ENCODE data around the gene ARPC4.

ARPC4 gene

GRCh38 chr3:9834520-9835380, 41.9 kb downstream of the ARPC4 start:
- TF ChIP-seq GATA3 (IDR thresholded peaks at IDR 0.05; ENCODE audit: low read depth, low read length) (no peak), GATA2 (IDR thresholded peaks at IDR 0.05; ENCODE audit: low read depth, low read length) (no peak)

GRCh38 chr3:9837701-9838582, 45.1 kb downstream of the ARPC4 start:
- no peak for TF ChIP-seq GATA3 (IDR thresholded peaks at IDR 0.05; ENCODE audit: low read depth, low read length)
- TF ChIP-seq GATA2 (IDR thresholded peaks at IDR 0.05; ENCODE audit: low read depth, low read length): no peak

DNA sequence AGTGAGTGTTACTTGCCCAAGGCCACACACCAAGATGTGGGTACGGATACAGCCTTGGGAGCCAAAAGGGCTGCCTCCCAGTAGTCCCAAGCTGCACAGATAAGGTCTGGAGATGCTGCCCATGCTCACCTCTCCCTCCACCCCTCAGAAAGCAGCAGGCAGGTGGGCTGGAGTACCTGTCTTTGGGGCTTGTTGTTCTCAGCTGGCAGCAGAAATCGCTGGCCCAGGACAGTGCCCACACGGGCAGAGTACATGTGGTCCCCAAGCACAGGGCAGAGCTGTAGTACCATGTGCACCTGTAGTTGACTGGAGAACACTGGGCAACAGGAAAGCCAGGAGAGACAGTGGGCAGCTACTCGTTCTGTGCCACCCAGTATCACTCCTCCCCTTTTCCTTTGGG, 46.0 kb downstream of the ARPC4 start:
- TF ChIP-seq GATA2 (IDR thresholded peaks at IDR 0.05; ENCODE audit: low read depth, low read length) (no peak), GATA3 (IDR thresholded peaks at IDR 0.05; ENCODE audit: low read depth, low read length) (no peak)

DNA sequence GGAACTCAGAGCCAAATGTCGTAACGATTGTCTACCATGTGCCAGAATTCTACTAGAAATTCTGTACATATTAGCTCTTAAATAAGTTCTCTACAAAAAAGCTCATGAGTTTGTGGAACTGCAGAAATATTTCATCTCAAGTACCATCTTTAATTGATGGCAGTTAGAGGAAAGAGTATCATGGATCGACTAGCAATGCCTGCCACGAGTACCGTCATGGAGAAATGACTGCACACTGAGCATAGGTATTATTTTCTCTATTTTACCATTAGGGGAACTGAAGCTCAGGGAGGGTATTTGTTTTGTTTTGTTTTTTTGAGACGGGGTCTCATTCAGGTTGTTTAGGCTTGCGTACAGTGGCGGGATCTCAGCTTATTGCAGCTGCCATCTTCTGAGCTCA, 48.1 kb downstream of the ARPC4 start:
- TF ChIP-seq GATA2 (IDR thresholded peaks at IDR 0.05; ENCODE audit: low read depth, low read length): no peak
- no peak for TF ChIP-seq GATA3 (IDR thresholded peaks at IDR 0.05; ENCODE audit: low read depth, low read length)

GRCh38 chr3:9843715-9844438, 51.0 kb downstream of the ARPC4 start, which contains the start of gene RPUSD3:
Gene RPUSD3, minus strand, starts transcription at chr3:9844008. Its CDS starts 18 bp downstream, at chr3:9843990.
- TF ChIP-seq GATA2 (IDR thresholded peaks at IDR 0.05; ENCODE audit: low read depth, low read length) (no peak), GATA3 (IDR thresholded peaks at IDR 0.05; ENCODE audit: low read depth, low read length) (no peak)

GRCh38 chr3:9846231-9846630, 53.3 kb downstream of the ARPC4 start:
- TF ChIP-seq GATA3 (IDR thresholded peaks at IDR 0.05; ENCODE audit: low read depth, low read length) (no peak), GATA2 (IDR thresholded peaks at IDR 0.05; ENCODE audit: low read depth, low read length) (no peak)

DNA sequence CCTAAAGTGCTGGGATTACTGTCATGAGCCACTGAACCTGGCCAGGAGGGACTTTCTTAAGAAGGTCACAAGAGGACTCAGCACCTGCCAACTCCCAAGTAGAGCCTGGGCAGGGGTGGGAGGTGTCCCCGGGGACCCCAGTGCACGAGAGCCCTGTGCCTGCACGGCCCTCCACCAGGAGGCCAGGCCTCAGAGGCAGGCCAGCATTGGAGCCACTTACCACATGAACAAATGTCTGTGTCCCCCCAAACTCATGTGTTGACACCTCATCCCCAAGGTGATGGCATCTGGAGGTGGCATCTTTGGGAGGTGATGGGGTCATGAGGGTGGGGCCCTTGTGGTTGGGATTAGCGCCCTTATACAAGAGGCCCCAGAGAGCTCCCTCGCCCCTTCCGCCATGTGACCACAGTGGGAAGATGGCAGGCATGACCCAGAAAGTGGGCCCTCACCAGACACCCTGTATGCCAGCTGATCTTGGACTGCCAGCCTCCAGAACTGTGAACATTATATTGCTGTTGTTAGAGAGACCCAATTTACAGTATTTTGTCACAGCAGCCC, 54.1 kb downstream of the ARPC4 start:
- TF ChIP-seq GATA2 (IDR thresholded peaks at IDR 0.05; ENCODE audit: low read depth, low read length) (no peak), GATA3 (IDR thresholded peaks at IDR 0.05; ENCODE audit: low read depth, low read length) (no peak)

GRCh38 chr3:9851926-9852325, 59.0 kb downstream of the ARPC4 start:
- 0 out of 2 replicates have a peak, but pooled peaks have one; percentile 16 for TF ChIP-seq GATA2 (IDR thresholded peaks at IDR 0.05; ENCODE audit: low read depth, low read length)

GRCh38 chr3:9852528-9852927, 59.6 kb downstream of the ARPC4 start:
- no peak for TF ChIP-seq GATA3 (IDR thresholded peaks at IDR 0.05; ENCODE audit: low read depth, low read length)
- TF ChIP-seq GATA2 (IDR thresholded peaks at IDR 0.05; ENCODE audit: low read depth, low read length): no peak

- TF ChIP-seq GATA2 (IDR thresholded peaks at IDR 0.05; ENCODE audit: low read depth, low read length) (no peak), GATA3 (IDR thresholded peaks at IDR 0.05; ENCODE audit: low read depth, low read length) (no peak)
Measured at GRCh38 chr3:9855594-9855993, 62.7 kb downstream of the ARPC4 start.

Data from SH-SY5Y (cell line).